Fibroblast of pulmonary artery (primary cell): Measurements from ENCODE around the gene HACD4.
"Not testable (repeated sequence)": the region's sequence is repeated elsewhere in the genome, so short reads cannot be mapped to it uniquely, and the experiment has no call there.

ENCODE experiments used
- DNase-seq: peaks from one replicate; pipeline ENCODE4 v3.0.0-alpha.2; 2010; ENCODE audit warnings: low read depth
- H3K4me3 ChIP-seq: replicated peaks from 2 replicates; pipeline ENCODE4 v1.5.1; 2011; ENCODE audit warnings: low read depth, mild to moderate bottlenecking, control low read depth, low read length, moderate library complexity
- TF ChIP-seq, protein P1 (sequence below): IDR thresholded peaks from 2 replicates; pipeline ENCODE4 v1.5.1; 2011; ENCODE audit warnings: mild to moderate bottlenecking, control low read depth, low read length, inconsistent platforms; ENCODE audit errors: missing control alignments

Gene HACD4

GRCh38 chr9:20978249-20978648 is 53.2 kb downstream of the HACD4 start:
- TF ChIP-seq, protein P1, sequence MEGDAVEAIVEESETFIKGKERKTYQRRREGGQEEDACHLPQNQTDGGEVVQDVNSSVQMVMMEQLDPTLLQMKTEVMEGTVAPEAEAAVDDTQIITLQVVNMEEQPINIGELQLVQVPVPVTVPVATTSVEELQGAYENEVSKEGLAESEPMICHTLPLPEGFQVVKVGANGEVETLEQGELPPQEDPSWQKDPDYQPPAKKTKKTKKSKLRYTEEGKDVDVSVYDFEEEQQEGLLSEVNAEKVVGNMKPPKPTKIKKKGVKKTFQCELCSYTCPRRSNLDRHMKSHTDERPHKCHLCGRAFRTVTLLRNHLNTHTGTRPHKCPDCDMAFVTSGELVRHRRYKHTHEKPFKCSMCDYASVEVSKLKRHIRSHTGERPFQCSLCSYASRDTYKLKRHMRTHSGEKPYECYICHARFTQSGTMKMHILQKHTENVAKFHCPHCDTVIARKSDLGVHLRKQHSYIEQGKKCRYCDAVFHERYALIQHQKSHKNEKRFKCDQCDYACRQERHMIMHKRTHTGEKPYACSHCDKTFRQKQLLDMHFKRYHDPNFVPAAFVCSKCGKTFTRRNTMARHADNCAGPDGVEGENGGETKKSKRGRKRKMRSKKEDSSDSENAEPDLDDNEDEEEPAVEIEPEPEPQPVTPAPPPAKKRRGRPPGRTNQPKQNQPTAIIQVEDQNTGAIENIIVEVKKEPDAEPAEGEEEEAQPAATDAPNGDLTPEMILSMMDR, result no peak

GRCh38 chr9:20974191-20974938 is 57.1 kb downstream of the HACD4 start:
- not testable (repeated sequence) for H3K4me3 ChIP-seq, DNase-seq

More at GRCh38 chr9:20978249-20978648, 53.2 kb downstream of the HACD4 start:
- H3K4me3 ChIP-seq, result no peak overlapping the region
- DNase-seq, result no peak

- DNase-seq, H3K4me3 ChIP-seq: not testable (repeated sequence)
Measured at GRCh38 chr9:20973246-20973947, 58.0 kb downstream of the HACD4 start.

DNA sequence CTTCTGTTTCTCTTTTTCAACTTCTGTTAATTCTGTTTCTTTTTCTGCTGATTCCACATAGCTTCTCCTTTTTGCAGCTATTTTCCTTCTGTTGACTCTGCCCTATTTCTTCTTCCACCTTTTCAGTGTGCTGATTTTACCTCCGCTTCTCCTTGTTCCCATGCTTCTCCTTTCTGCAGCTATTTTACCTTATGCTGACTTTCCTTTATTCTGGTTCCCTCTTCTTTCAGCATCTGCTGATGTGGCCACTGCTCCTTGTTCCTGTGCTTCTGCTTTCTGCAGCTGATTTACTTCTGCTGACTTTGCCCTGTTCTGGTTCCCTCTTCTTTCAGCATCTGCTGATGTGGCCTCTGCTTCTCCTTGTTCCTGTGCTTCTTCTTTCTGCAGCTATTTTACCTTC is 58.8 kb downstream of the HACD4 start:
- TF ChIP-seq, protein P1, result no peak
- DNase-seq, result no peak

DNA sequence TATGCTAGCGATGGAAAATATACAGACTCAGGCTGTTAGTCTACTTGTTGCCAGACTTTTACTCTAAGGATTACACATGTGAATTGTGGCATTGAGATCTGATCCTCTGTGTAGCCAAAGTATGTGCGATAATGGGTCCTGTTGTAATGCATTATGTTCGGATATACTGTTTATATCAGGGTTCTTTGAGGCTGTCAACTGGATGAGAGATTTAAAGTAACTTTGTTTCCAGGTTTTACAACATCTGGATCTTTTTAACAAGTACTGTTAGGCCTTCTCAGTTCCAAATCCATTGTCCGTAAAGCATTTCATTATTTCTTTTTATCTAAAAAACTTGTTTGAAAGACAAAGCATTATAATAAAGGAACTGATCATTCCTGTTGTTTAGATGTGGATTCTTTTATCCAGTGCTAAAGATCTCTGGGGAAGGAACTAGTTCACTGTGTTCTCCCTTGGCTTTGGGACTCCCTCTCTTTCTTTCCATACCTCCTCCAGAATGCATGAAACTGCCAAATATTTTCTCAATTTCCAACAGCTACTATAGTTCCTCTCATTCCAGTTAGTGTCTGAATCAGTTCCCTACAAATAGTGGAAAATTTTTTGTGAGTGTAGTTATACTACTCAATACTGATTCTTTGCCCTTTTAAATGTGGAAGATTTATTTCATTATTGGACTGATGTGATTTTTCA is 68.8 kb downstream of the HACD4 start:
- no peak overlapping the region for H3K4me3 ChIP-seq
- TF ChIP-seq, protein P1, result no peak
- no peak for DNase-seq

More for the DNA sequence above, 58.8 kb downstream of the HACD4 start:
- H3K4me3 ChIP-seq, result no peak overlapping the region

- TF ChIP-seq, protein P1, result no peak
- no peak for DNase-seq
- H3K4me3 ChIP-seq, result no peak overlapping the region
Measured at GRCh38 chr9:20950707-20951106, 80.7 kb downstream of the HACD4 start.
